ENCODE data around the gene KCNMB3. TPM values are rescaled to one million over a fixed set of nuclear protein-coding genes. Genes with fewer than 3 reads are reported as not detected.

KCNMB3 gene
- total and polyA plus RNA-seq, 2 of the 8 experiments (the other 6 are each of a cell fraction or from before 2014, with no cell fraction given) = 1.7 to 2.0 TPM

GRCh38 chr3:179256813-179257212, 5.9 kb upstream of the KCNMB3 start:
- POLR2A ChIA-PET (ENCODE audit: partially characterized antibody) = no interaction called here
- Histone ChIP-seq H3K23me2 (ENCODE audit: low read depth, low read length) (no peaks in the 10 kb centered on the region; the same call in 1 of the 2 replicates), H3K56ac (replicated peaks; ENCODE audit: insufficient read length, low read depth, low read length) (no peak overlapping the region), H3K18ac (ENCODE audit: extremely low read depth, low read length) (no peak overlapping the region), H3K9ac (replicated peaks in 1 of 4; ENCODE audit: extremely low read depth in 1 of 4, low read depth in 3 of 4, low read length in 3 of 4) (no peak overlapping the region), H3K79me2 (ENCODE audit: control insufficient read depth in 1 of 2, insufficient read depth in 2 of 2, low read length in 2 of 2) (no peaks in the 10 kb centered on the region), H3K4me1 (replicated peaks in 1 of 4; ENCODE audit: control insufficient read depth in 3 of 4, insufficient read depth in 4 of 4, low read length in 3 of 4) (no peaks in the 10 kb centered on the region), H4K5ac (ENCODE audit: insufficient read length, low read depth, low read length) (no peak overlapping the region), H4K20me1 (replicated peaks in 1 of 2; ENCODE audit: control insufficient read depth in 1 of 2, insufficient read depth in 2 of 2, low read length in 2 of 2) (no peaks in the 10 kb centered on the region), H2AK5ac (ENCODE audit: low read depth, low read length) (no peak overlapping the region), H3K79me1 (ENCODE audit: low read depth, low read length) (no peaks in the 10 kb centered on the region), H2BK5ac (ENCODE audit: low read depth, low read length) (no peak overlapping the region), H3K27ac (ENCODE audit: low read depth, low read length) (no peak overlapping the region), H2BK12ac (ENCODE audit: low read depth, low read length) (no peak overlapping the region), H3K4me3 (ENCODE audit: extremely low read depth in 1 of 4, insufficient read depth in 2 of 4, low read depth in 3 of 4, low read length in 4 of 4) (no peak overlapping the region), H3K4ac (replicated peaks; ENCODE audit: insufficient read length, low read depth, low read length) (no peak overlapping the region), H4K91ac (replicated peaks; ENCODE audit: insufficient read length, low read length) (no peak overlapping the region), H2BK120ac (replicated peaks; ENCODE audit: low read depth, low read length) (no peak overlapping the region), H2BK15ac (ENCODE audit: low read length) (no peak overlapping the region), H4K8ac (ENCODE audit: extremely low read depth, insufficient read depth, low read length) (no peak overlapping the region), H3K23ac (ENCODE audit: insufficient read length) (no peak overlapping the region), H3K4me2 (ENCODE audit: insufficient read depth in 1 of 2, low read depth in 2 of 2, low read length in 2 of 2) (no peak overlapping the region), H3K36me3 (ENCODE audit: control insufficient read depth in 2 of 4, insufficient read depth in 4 of 4, low read length in 3 of 4) (no peaks in the 10 kb centered on the region), H2BK20ac (ENCODE audit: low read length) (no peak overlapping the region), H3K27me3 (replicated peaks in 1 of 4; ENCODE audit: control insufficient read depth in 3 of 4, extremely low read depth in 1 of 4, insufficient read depth in 3 of 4, low read length in 3 of 4) (peaks cover 0 to 3% (median 0%) of the 10 kb centered on the region in 4 experiments; a peak in 2 of 7 replicates), H3K9me3 (ENCODE audit: insufficient read depth in 2 of 2, low read depth in 1 of 2, low read length in 1 of 2) (0 out of 4 replicates have a peak, but pooled peaks cover 4 to 5% of the 10 kb centered on the region in 2 experiments), H2AFZ (ENCODE audit: low read length) (no peak overlapping the region), H3K14ac (ENCODE audit: insufficient read length) (no peak overlapping the region)
- WGBS, 2 experiments (ENCODE audit: extremely low coverage in 1 of 2, insufficient coverage in 1 of 2, insufficient read length in 1 of 2, insufficient replicate concordance in 2 of 2, low coverage in 1 of 2, low lambda C conversion rate in 2 of 2, missing lambda C conversion rate in 1 of 2) = 91% methylated on average over 2 of the region's 2 CpGs; no CpG with 5 or more reads in 1 of the 2 experiments
- FAIRE-seq (no peak), DNase-seq (ENCODE audit: low read depth in 1 of 2, low spot score in 2 of 2) (no peak)
- CTCF ChIA-PET (ENCODE audit: partially characterized antibody) = no interaction called here
- TF ChIP-seq RXRA (IDR thresholded peaks at IDR 0.05; ENCODE audit: insufficient read depth, low read depth, low read length) = no peak
- TF ChIP-seq SIN3A (conservative IDR thresholded peaks at IDR 0.05 in 1 of 2, IDR thresholded peaks at IDR 0.05 in 1 of 2; ENCODE audit: low read depth in 1 of 2, low read length in 2 of 2) = no peak
- TF ChIP-seq EGR1 (IDR thresholded peaks at IDR 0.05; ENCODE audit: borderline replicate concordance, low read depth, low read length) = no peak
- no peak for TF ChIP-seq SP4 (IDR thresholded peaks at IDR 0.05; ENCODE audit: low read length)
